Heart left ventricle (tissue), 16 donors: ENCODE measurements around the gene XDH. TPM values are rescaled to one million over a fixed set of nuclear protein-coding genes. Genes with fewer than 3 reads are reported as not detected.

Experiments
- ATAC-seq, 4 donors: fragments of 200-7000 bp; cut with Tn5 transposase; one replicate each; pipeline ENCODE4 v1.9.1; 2020 to 2022; ENCODE audit warnings: moderate library complexity in 4 of 4, mild to moderate bottlenecking in 3 of 4, moderate number of reproducible peaks in 1 of 4
- DNase-seq, 5 donors: peaks; one replicate each; pipeline ENCODE4 v3.0.0-alpha.2; 2020
- H3K27ac ChIP-seq, 12 donors: fragments of 200-600 bp; sonication (generic) in 4 of 12; one replicate each; pipeline versions ENCODE4 v1.5.0 to v1.8.0; 2016 to 2022; ENCODE audit warnings: mild to moderate bottlenecking in 2 of 12
- H3K27me3 ChIP-seq, 9 donors: fragments of 200-600 bp; sonication (generic) in 2 of 9; one replicate each; pipeline versions ENCODE4 v1.5.1 to v1.8.0; 2016 to 2022; ENCODE audit warnings: mild to moderate bottlenecking in 3 of 9
- H3K36me3 ChIP-seq, 9 donors: fragments of 200-600 bp; sonication (generic) in 2 of 9; one replicate each; pipeline versions ENCODE4 v1.5.0 to v1.8.0; 2018 to 2022; ENCODE audit warnings: mild to moderate bottlenecking in 2 of 9
- H3K4me1 ChIP-seq, 12 donors: fragments of 200-600 bp; sonication (generic) in 4 of 12; one replicate each; pipeline versions ENCODE4 v1.5.0 to v1.8.0; 2016 to 2022; ENCODE audit warnings: mild to moderate bottlenecking in 3 of 12
- H3K4me3 ChIP-seq, 12 donors: fragments of 200-600 bp; sonication (generic) in 4 of 12; one replicate each; pipeline versions ENCODE4 v1.5.0 to v1.8.0; 2017 to 2022; ENCODE audit warnings: mild to moderate bottlenecking in 9 of 12, moderate library complexity in 4 of 12
- H3K9me3 ChIP-seq, 12 donors: fragments of 200-600 bp; sonication (generic) in 4 of 12; one replicate each; pipeline versions ENCODE4 v1.5.0 to v1.8.0; 2016 to 2022; ENCODE audit warnings: mild to moderate bottlenecking in 1 of 12
- POLR2A ChIP-seq, 2 donors: fragments of 450-650 bp; IDR thresholded peaks; one replicate each; pipeline ENCODE4 v1.6.1; 2017; ENCODE audit warnings: antibody characterized with exemption in 2 of 2, mild to moderate bottlenecking in 2 of 2, moderate library complexity in 2 of 2
- WGBS, 4 donors: extraction: QIAGEN DNeasy Blood & Tissue Kit in 2 of 4; methylation state at CpG; one replicate each; pipeline versions ENCODE4 v1.1.5 to v1.1.7; 2013 to 2018; 5-methylcytosine and 5-hydroxymethylcytosine counted together
- intact Hi-C, 10 donors: fragments of 100-400 bp; cut with DNase I; formaldehyde crosslinking; loops; one replicate each; pipeline versions ENCODE4 v1.11.1 to v1.14.2; 2022
- polyA plus RNA-seq, 2 donors: library from polyadenylated mRNA; stranded (reverse); fragments of 200-250 nt; gene quantifications; one replicate each; pipeline ENCODE4 v1.2.3, GENCODE V29; 2013
- total RNA-seq, 9 donors: library from RNA; depleted of rRNA in 2 of 9; stranded (reverse); fragments of >200 nt in 2 of 9; fragmentation: NEBNext Ultra II Directional in 3 of 9; extraction: Animal tissue kit (Norgen Biotek cat#: 25700) in 3 of 9; gene quantifications; one replicate each; pipeline versions ENCODE4 v1.1.0 to v1.2.4, GENCODE V29; 2016 to 2023
- TF ChIP-seq, protein P1 (sequence below), 12 donors: fragments of 200-600 bp; sonication (generic) in 4 of 12; IDR thresholded peaks; one replicate each; pipeline versions ENCODE4 v1.5.0 to v1.8.0; 2018 to 2022; ENCODE audit warnings: antibody characterized with exemption in 12 of 12, mild to moderate bottlenecking in 5 of 12
- donor health status: ischemic (EF 13 %, LVEDD 7.1; RV severe dilation, severe dysfunction).
- donor health status: healthy with polysubstance abuse.
- donor health status: DM: no; HTN: yes; CAD: no.
- donor health status: DM: no; HTN: no; CAD: no.
- donor health status: ischemic (EF 25% LVEDD 6.9; RV normal size, moderate dysfunction).
- donor health status: ischemic (EF 25% LVEDD 5.7; RV mildly dilated, moderate dysfunction).
- donor health status: healthy.
- donor health status: DM: yes; HTN: yes; CAD: no.
- donor health status: ischemic (EF 35%, LVEDD 5.7; RV mildly dilated, moderate dysfunction).
- donor health status: nonischemic (EF 11% LVEDD 7.7; RV severe dilation, severe dysfunction).
- donor health status: DM: yes; HTN: yes; CAD: no.
- donor health status: PGD.
- donor health status: ischemic (EF 29% LVEDD 5.4; RV normal size, mild dysfunction).
- donor health status: nonischemic (EF 23%, LVEDD 6.1; RV moderate dilation, normal function).

XDH gene
- total and polyA plus RNA-seq, 11 donors, result 0.06 to 0.08 TPM; not detected in 9

DNA sequence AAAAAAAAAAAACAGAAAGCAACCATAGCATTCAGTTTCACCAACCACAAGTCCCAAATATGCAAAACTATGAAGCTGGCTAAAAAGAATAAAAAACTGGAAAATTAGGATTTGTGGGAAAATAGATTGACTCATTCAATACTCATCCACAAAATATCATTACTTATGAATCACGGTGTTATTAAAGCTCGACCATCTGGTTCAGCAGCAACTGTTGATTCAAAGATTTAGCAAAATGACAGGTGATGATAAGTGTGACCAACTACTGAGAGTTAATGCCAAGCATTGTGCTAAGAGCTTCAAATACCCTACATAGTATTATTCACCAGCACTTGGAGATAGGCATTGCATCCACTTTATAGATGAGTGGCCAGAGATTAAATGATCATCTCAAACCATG is 26.2 kb upstream of the XDH start:
- no peaks in the 10 kb centered on the region for H3K36me3 ChIP-seq
- 56 to 89% (median 74%) methylated on average over 2 of the region's 2 CpGs for WGBS, 4 donors
- no peak for TF ChIP-seq POLR2A (IDR thresholded peaks at IDR 0.05)
- TF ChIP-seq, protein P1, sequence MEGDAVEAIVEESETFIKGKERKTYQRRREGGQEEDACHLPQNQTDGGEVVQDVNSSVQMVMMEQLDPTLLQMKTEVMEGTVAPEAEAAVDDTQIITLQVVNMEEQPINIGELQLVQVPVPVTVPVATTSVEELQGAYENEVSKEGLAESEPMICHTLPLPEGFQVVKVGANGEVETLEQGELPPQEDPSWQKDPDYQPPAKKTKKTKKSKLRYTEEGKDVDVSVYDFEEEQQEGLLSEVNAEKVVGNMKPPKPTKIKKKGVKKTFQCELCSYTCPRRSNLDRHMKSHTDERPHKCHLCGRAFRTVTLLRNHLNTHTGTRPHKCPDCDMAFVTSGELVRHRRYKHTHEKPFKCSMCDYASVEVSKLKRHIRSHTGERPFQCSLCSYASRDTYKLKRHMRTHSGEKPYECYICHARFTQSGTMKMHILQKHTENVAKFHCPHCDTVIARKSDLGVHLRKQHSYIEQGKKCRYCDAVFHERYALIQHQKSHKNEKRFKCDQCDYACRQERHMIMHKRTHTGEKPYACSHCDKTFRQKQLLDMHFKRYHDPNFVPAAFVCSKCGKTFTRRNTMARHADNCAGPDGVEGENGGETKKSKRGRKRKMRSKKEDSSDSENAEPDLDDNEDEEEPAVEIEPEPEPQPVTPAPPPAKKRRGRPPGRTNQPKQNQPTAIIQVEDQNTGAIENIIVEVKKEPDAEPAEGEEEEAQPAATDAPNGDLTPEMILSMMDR (IDR thresholded peaks at IDR 0.05), result no peak
- no peaks in the 10 kb centered on the region for H3K27me3 ChIP-seq
- ATAC-seq, result no peak
- DNase-seq, result no peak
- H3K4me3 ChIP-seq, result no peak overlapping the region
- no peaks in the 10 kb centered on the region for H3K4me1 ChIP-seq
- H3K27ac ChIP-seq, result no peak overlapping the region
- intact Hi-C loops, result no loop called here
- H3K9me3 ChIP-seq, result peaks cover 0 to 9% (median 0%) of the 10 kb centered on the region in 12 donors

DNA sequence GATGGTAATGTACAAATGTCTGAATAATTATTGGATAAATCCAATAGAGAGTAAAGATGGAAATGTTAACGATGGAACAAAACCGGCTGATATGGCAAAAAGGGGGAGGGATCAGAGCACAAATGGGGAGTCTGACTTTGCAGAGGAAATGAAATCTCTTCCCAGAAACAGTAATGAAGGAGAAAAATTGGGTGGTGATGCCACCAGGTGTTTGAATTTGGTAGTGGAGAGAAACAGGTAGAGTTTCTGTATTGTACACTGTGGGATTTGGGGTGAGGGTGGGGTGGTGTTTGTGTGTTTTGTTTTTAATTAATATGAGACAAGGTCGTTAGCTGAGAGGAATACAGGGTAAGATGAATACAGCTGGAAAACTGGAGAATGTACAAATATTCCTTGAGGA is 20.4 kb upstream of the XDH start:
- Histone ChIP-seq H3K4me1 (no peaks in the 10 kb centered on the region), H3K9me3 (peaks cover 0 to 4% (median 0%) of the 10 kb centered on the region in 12 donors), H3K36me3 (no peaks in the 10 kb centered on the region), H3K4me3 (no peak overlapping the region), H3K27ac (no peak overlapping the region), H3K27me3 (no peaks in the 10 kb centered on the region)
- intact Hi-C loops, result no loop called here
- ATAC-seq (no peak), DNase-seq (no peak)
- 41 to 59% (median 53%) methylated on average over 3 of the region's 3 CpGs for WGBS, 4 donors
- no peak for TF ChIP-seq POLR2A (IDR thresholded peaks at IDR 0.05)
- TF ChIP-seq, protein P1 (IDR thresholded peaks at IDR 0.05), result peak in 1 of 12 donors; percentile 30

- TF ChIP-seq, protein P1 (IDR thresholded peaks at IDR 0.05), result no peak
- no peak for TF ChIP-seq POLR2A (IDR thresholded peaks at IDR 0.05)
- DNase-seq (no peak), ATAC-seq (no peak)
- Histone ChIP-seq H3K27ac (no peak overlapping the region), H3K4me3 (no peak overlapping the region), H3K9me3 (peaks cover 0 to under 1% (median 0%) of the 10 kb centered on the region in 12 donors), H3K36me3 (no peaks in the 10 kb centered on the region), H3K27me3 (no peaks in the 10 kb centered on the region), H3K4me1 (no peaks in the 10 kb centered on the region)
- intact Hi-C loops, result no loop called here
- 83 to 88% (median 86%) methylated on average over 3 of the region's 3 CpGs for WGBS, 4 donors
These were observed 19.0 kb upstream of the XDH start for GRCh38 chr2:31433541-31433940.

DNA sequence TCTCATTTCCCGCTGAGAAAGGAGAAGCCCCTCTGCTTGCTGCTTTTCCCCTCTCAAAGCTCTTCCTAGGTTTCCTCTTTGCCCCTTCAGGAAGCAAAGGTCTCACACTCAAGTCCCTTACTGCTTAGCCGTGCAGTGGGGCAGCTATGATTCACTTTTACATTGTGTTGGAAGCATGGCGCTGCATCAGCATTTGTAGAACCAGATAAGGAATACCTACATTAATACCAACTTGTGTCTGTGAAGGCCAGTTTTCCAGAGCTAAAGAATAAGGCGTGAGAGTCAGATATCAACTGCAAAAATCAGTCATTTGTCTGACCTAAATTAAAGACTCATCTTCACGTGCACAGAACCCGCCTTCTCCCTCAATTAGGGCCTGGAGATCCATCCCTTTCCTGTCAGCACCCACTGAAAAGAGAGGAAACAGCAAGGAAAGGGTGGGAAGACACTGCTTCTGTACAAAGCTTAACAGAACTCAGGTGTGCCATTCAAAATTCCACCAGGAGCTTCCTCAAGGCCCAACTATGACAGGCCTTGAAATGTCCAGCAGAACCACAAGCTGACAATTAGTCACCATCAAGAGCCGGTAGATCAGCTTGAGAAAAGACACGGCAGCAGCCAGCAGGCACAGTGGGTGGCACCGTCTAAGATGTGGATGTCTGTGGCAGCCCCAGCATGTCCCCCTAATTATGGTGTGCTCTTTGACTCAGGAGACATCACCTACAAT is 16.1 kb upstream of the XDH start:
- DNase-seq (no peak), ATAC-seq (no peak)
- Histone ChIP-seq H3K27ac (no peak overlapping the region), H3K4me1 (no peaks in the 10 kb centered on the region), H3K36me3 (no peaks in the 10 kb centered on the region), H3K27me3 (no peaks in the 10 kb centered on the region), H3K4me3 (no peak overlapping the region), H3K9me3 (no peaks in the 10 kb centered on the region)
- intact Hi-C loops, result no loop called here
- WGBS, 4 donors, result 83 to 88% (median 86%) methylated on average over 9 of the region's 9 CpGs
- TF ChIP-seq POLR2A (IDR thresholded peaks at IDR 0.05), result no peak
- TF ChIP-seq, protein P1 (IDR thresholded peaks at IDR 0.05), result no peak
